Stimulated activated naive CD8-positive, alpha-beta T cell treated with anti-CD3 and anti-CD28 coated beads, Interleukin-15, amount 100 ng/mL, for 72 hours (primary cell): ENCODE data around the gene BOLA3.
"Not testable (repeated sequence)": the region's sequence is repeated elsewhere in the genome, so short reads cannot be mapped to it uniquely, and the experiment has no call there.

Experiments
- ATAC-seq: fragments of 150-1000 bp; cut with Tn5 transposase; 2 replicates; pipeline ENCODE4 v1.10.0; 2021; ENCODE audit warnings: mild to moderate bottlenecking, moderate library complexity
- DNase-seq, 2 donors: peaks; one replicate each; pipeline ENCODE4 v3.0.0; 2021 to 2022
- H3K27ac Mint-ChIP-seq, 2 donors: one replicate each; pipeline ENCODE4 v1.8.0; 2022; ENCODE audit warnings: mild to moderate bottlenecking in 2 of 2, mixed read lengths in 2 of 2, moderate library complexity in 2 of 2
- H3K27me3 Mint-ChIP-seq: one replicate; pipeline ENCODE4 v1.8.0; 2022; ENCODE audit warnings: mixed read lengths
- H3K4me1 Mint-ChIP-seq: one replicate; pipeline ENCODE4 v1.8.0; 2022; ENCODE audit warnings: mild to moderate bottlenecking, mixed read lengths
- H3K4me3 Mint-ChIP-seq, 2 donors: one replicate each; pipeline ENCODE4 v1.8.0; 2022; ENCODE audit warnings: mild to moderate bottlenecking in 2 of 2, mixed read lengths in 2 of 2, moderate library complexity in 1 of 2
- H3K9me3 Mint-ChIP-seq, 2 donors: one replicate each; pipeline ENCODE4 v1.8.0; 2022; ENCODE audit warnings: mixed read lengths in 2 of 2

BOLA3 gene

GRCh38 chr2:74128206-74128605 is 19.5 kb downstream of the BOLA3 start:
- H3K4me3 Mint-ChIP-seq: no peak overlapping the region
- peaks cover 18% of the 10 kb centered on the region for H3K27me3 Mint-ChIP-seq
- H3K4me1 Mint-ChIP-seq: no peaks in the 10 kb centered on the region
- ATAC-seq (no peak), DNase-seq (no peak)
- no peak overlapping the region for H3K27ac Mint-ChIP-seq
- H3K9me3 Mint-ChIP-seq: no peaks in the 10 kb centered on the region

GRCh38 chr2:74123955-74124354 is 23.8 kb downstream of the BOLA3 start:
- H3K4me3 Mint-ChIP-seq, H3K27ac Mint-ChIP-seq: not testable (repeated sequence)

GRCh38 chr2:74121846-74122245 is 25.9 kb downstream of the BOLA3 start:
- not testable (repeated sequence) for DNase-seq, H3K4me3 Mint-ChIP-seq, H3K27me3 Mint-ChIP-seq, H3K27ac Mint-ChIP-seq, ATAC-seq
- peaks cover 14% of the 10 kb centered on the region for H3K4me1 Mint-ChIP-seq
- peaks cover 14 to 15% of the 10 kb centered on the region in 2 donors for H3K9me3 Mint-ChIP-seq

More at GRCh38 chr2:74123955-74124354, 23.8 kb downstream of the BOLA3 start:
- not testable (repeated sequence) for ATAC-seq, DNase-seq, H3K27me3 Mint-ChIP-seq
- peaks cover 14 to 15% of the 10 kb centered on the region in 2 donors for H3K9me3 Mint-ChIP-seq
- peaks cover 14% of the 10 kb centered on the region for H3K4me1 Mint-ChIP-seq

GRCh38 chr2:74119912-74120825 is 27.5 kb downstream of the BOLA3 start:
- Mint-ChIP-seq H3K27me3 (peaks cover 3% of the 10 kb centered on the region), H3K4me3 (peak overlapping the region; percentile 93), H3K27ac (peak overlapping the region; percentile 98 to 99), H3K4me1 (peaks cover 14% of the 10 kb centered on the region), H3K9me3 (peaks cover 14 to 15% of the 10 kb centered on the region in 2 donors)
- DNase-seq: peak; percentile 90 to 91
- peak; percentile 98 for ATAC-seq

- peak overlapping the region; percentile 93 for H3K4me3 Mint-ChIP-seq
- ATAC-seq (no peak), DNase-seq (no peak)
- H3K9me3 Mint-ChIP-seq: peaks cover 14 to 15% of the 10 kb centered on the region in 2 donors
- peaks cover 8% of the 10 kb centered on the region for H3K27me3 Mint-ChIP-seq
- peaks cover 14% of the 10 kb centered on the region for H3K4me1 Mint-ChIP-seq
- H3K27ac Mint-ChIP-seq: peak overlapping the region in 1 of 2 donors; percentile 99
Measured at GRCh38 chr2:74119339-74119738, 28.4 kb downstream of the BOLA3 start.

GRCh38 chr2:74111380-74111779 is 36.3 kb downstream of the BOLA3 start:
- Mint-ChIP-seq H3K4me1 (peaks cover 6% of the 10 kb centered on the region), H3K9me3 (no peaks in the 10 kb centered on the region), H3K4me3 (no peak overlapping the region), H3K27ac (no peak overlapping the region), H3K27me3 (peaks cover 8% of the 10 kb centered on the region)
- DNase-seq (no peak), ATAC-seq (peak; percentile 31)

GRCh38 chr2:74110537-74110936 is 37.2 kb downstream of the BOLA3 start:
- H3K4me1 Mint-ChIP-seq: peaks cover 6% of the 10 kb centered on the region
- peaks cover 8% of the 10 kb centered on the region for H3K27me3 Mint-ChIP-seq
- no peak for ATAC-seq
- DNase-seq: no peak
- H3K9me3 Mint-ChIP-seq: no peaks in the 10 kb centered on the region
- no peak overlapping the region for H3K27ac Mint-ChIP-seq
- no peak overlapping the region for H3K4me3 Mint-ChIP-seq

GRCh38 chr2:74109551-74109950 is 38.2 kb downstream of the BOLA3 start:
- no peak overlapping the region for H3K4me3 Mint-ChIP-seq
- H3K9me3 Mint-ChIP-seq: no peaks in the 10 kb centered on the region
- no peaks in the 10 kb centered on the region for H3K27me3 Mint-ChIP-seq
- no peak for DNase-seq
- ATAC-seq: no peak
- H3K4me1 Mint-ChIP-seq: peaks cover 6% of the 10 kb centered on the region
- no peak overlapping the region for H3K27ac Mint-ChIP-seq

- H3K4me1 Mint-ChIP-seq: peaks cover 6% of the 10 kb centered on the region
- no peak overlapping the region for H3K4me3 Mint-ChIP-seq
- DNase-seq: no peak
- no peak for ATAC-seq
- H3K9me3 Mint-ChIP-seq: no peaks in the 10 kb centered on the region
- H3K27ac Mint-ChIP-seq: no peak overlapping the region
- no peaks in the 10 kb centered on the region for H3K27me3 Mint-ChIP-seq
Measured at GRCh38 chr2:74107071-74107470, 40.6 kb downstream of the BOLA3 start.

- Mint-ChIP-seq H3K27ac (no peak overlapping the region), H3K4me1 (peaks cover 10% of the 10 kb centered on the region), H3K9me3 (no peaks in the 10 kb centered on the region), H3K4me3 (no peak overlapping the region), H3K27me3 (no peaks in the 10 kb centered on the region)
- DNase-seq: no peak
- ATAC-seq: no peak
Measured at GRCh38 chr2:74105413-74105812, 42.3 kb downstream of the BOLA3 start.

- Mint-ChIP-seq H3K9me3 (no peaks in the 10 kb centered on the region), H3K4me3 (no peak overlapping the region), H3K4me1 (peaks cover 10% of the 10 kb centered on the region), H3K27ac (no peak overlapping the region), H3K27me3 (no peaks in the 10 kb centered on the region)
- DNase-seq (no peak), ATAC-seq (no peak)
Measured at GRCh38 chr2:74104839-74105238, 42.9 kb downstream of the BOLA3 start.

- Mint-ChIP-seq H3K9me3 (no peaks in the 10 kb centered on the region), H3K27ac (peak overlapping the region in 1 of 2 donors; percentile 21), H3K4me1 (peaks cover 5% of the 10 kb centered on the region), H3K27me3 (no peaks in the 10 kb centered on the region), H3K4me3 (no peak overlapping the region)
- DNase-seq (no peak), ATAC-seq (no peak)
Measured at GRCh38 chr2:74103763-74104162, 43.9 kb downstream of the BOLA3 start.

- H3K4me3 Mint-ChIP-seq: no peak overlapping the region
- H3K27me3 Mint-ChIP-seq: no peaks in the 10 kb centered on the region
- H3K9me3 Mint-ChIP-seq: no peaks in the 10 kb centered on the region
- ATAC-seq: no peak
- peaks cover 6% of the 10 kb centered on the region for H3K4me1 Mint-ChIP-seq
- DNase-seq: no peak
- no peak overlapping the region for H3K27ac Mint-ChIP-seq
Measured at GRCh38 chr2:74102516-74102915, 45.2 kb downstream of the BOLA3 start.

GRCh38 chr2:74101574-74102300 is 46.0 kb downstream of the BOLA3 start:
- no peaks in the 10 kb centered on the region for H3K9me3 Mint-ChIP-seq
- no peak overlapping the region for H3K4me3 Mint-ChIP-seq
- DNase-seq (no peak), ATAC-seq (no peak)
- peaks cover 10% of the 10 kb centered on the region for H3K4me1 Mint-ChIP-seq
- no peaks in the 10 kb centered on the region for H3K27me3 Mint-ChIP-seq
- H3K27ac Mint-ChIP-seq: peak overlapping the region in 1 of 2 donors; percentile 82

- no peak overlapping the region for H3K4me3 Mint-ChIP-seq
- H3K27me3 Mint-ChIP-seq: no peaks in the 10 kb centered on the region
- H3K4me1 Mint-ChIP-seq: peaks cover 10% of the 10 kb centered on the region
- no peak for ATAC-seq
- H3K9me3 Mint-ChIP-seq: no peaks in the 10 kb centered on the region
- DNase-seq: no peak
- H3K27ac Mint-ChIP-seq: peak overlapping the region in 1 of 2 donors; percentile 81
Measured at GRCh38 chr2:74100254-74101216, 47.2 kb downstream of the BOLA3 start.
